Activated T-helper 1 cell treated with anti-CD3 and anti-CD28 coated beads, Interleukin-2, amount 50 U/mL, for 16 hours (primary cell): ENCODE data around the gene RPL31.

Experiments used
- DNase-seq, 2 donors: peaks; one replicate each; pipeline ENCODE4 v3.0.0-alpha.2; 2020; ENCODE audit warnings: low read depth in 1 of 2, low spot score in 1 of 2

The RPL31 gene

DNA sequence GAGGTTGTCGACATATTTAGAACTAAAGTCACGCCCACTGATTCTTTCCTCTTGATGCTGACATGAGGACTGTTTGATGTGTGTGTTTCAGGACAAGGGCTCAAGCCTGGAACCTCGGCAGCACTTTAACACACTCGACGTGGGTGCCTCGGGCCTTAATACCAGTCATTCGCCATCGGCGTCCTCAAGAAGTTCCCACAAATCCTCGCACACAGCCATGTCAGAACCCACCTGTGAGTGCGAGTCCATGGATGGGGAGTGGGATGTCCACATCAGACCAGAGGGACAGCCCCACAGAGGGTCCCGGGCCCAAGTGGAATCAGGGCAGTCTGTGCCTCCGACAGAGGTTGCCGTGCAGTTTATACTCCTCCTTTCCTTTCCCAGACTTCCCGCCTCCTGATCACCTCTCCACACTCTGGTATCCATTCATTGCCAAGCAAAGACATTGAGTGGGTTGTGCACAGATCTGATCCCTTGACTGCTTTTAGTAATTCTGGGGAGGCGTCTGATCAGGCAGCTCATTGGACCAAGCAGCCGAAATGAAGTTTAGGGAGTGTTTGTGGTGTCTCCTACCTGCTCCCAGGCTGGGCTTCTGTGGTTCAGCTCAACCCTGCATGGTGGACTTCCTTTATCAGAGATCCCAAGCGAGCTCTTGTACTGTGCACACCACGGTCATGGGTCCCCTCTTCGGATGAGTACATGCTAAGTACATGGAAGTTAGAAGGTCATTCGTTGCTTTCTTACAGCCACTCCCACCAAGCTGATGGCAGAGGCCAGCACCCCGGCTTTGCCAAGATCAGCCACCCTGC is 27.2 kb upstream of the RPL31 start:
- no peak for DNase-seq

DNA sequence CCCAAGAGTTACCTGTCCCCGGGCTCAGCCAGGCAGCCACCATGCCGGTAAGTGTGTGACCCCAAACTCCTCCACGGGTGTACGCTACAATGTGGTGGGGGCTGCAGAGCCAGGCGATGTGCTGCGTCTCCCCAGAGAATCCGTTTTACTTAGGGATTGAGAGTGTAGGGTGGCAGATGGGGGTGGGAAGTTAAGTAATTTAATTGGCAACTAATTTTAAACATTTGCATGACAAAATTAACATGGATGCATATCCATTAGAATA is 26.6 kb upstream of the RPL31 start:
- no peak for DNase-seq

DNA sequence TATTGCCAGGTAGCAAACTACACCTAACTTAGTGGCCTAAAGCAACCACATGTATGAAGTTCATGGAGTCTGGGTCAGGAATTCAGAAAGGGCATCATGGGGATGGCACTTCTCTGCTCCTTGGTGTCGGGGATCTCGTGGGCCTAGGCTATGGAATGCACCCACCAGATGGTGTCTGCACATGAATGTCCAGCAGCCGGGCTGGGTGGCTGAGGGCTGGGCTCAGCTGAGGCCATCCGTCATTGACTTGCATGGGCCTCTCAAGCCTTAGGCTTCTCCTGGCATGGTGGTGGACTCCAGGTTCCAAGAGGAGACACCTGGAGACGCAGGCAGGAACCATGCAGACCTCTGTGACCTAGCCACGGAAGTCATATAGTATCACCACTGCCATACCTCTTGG is 26.0 kb upstream of the RPL31 start:
- no peak for DNase-seq

DNA sequence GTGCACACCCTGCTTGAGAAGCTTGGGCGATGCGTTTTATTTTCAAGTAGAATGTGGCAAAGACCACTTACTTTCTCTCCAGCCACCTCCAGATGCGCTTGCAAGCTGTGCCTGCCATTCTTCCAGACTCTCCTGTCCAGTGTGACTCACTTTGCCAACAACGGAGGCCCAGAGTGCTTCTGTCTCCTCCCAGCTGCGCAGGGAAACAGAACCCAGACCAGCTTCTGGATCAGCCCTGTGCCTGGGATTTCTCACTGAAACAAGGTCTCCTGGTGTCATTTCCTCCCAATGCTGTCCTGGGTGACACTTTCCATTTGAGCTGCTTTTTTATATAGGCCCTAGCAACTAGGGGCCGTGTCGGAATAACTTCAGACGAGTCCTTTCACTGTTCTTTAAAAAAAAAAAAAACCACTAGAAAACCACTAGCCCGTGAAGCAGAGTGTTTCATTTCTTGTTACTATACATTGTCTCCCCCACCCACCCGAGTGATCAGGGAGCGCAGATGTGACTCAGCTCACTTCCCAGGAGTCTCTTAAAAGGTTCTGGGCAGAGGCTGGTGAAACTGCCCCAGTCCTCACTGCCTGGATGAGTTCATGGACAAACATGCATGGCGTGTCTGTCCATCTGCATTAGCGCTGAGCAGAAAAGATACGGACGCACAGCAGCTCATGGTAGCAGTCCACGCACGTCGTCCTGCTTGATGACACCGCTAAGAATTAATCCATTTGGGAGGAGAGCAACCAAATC is 25.3 kb upstream of the RPL31 start:
- DNase-seq = no peak

DNA sequence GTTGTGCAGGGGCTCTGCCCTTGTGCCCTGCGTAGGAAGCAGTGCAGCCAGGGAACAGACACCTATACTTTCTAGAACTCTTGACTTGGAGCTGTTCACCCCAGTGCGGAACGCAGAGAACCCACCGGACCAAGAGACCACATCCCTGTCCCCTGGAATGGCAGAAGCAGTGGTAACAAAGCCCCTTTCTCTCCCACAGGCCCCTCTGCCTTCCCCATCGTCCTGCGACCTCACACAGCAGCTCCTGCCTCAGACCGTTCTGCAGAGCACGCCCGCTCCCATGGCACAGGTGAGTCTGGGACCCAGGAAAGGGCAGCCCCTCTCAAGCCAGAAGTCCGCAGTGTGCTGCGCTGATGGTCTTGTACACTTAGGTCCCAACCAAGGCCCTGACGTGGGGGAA is 24.6 kb upstream of the RPL31 start:
- DNase-seq = no peak

DNA sequence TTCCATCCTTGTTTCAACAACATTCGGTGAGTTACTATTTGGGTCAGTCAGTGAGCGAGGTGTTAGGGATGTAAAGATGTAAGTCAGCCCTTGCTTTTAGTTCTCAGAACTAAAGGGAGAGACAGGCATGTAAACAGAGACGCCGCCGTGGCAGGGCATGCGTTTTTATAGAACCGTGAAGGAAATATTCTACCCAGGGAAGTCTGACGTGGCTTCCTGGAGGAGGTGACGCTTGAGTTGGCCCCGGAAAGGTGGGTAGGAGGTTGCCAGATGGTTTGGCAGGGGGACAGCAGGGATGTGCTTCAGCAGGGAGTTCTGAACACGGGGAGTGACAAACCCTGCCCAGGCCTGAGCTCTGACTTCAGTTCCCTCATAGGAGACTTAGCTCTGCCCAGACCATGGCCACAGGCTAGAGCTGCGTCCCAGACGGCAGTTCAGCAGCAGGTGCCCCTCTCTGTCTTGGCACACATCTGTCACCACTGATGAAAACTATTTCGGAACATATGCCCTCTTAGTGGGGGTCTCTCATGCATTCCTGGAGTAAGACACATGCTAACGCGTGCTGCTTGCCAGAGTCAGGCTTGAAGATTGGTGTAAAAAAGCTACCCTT is 23.4 kb upstream of the RPL31 start:
- no peak for DNase-seq

DNA sequence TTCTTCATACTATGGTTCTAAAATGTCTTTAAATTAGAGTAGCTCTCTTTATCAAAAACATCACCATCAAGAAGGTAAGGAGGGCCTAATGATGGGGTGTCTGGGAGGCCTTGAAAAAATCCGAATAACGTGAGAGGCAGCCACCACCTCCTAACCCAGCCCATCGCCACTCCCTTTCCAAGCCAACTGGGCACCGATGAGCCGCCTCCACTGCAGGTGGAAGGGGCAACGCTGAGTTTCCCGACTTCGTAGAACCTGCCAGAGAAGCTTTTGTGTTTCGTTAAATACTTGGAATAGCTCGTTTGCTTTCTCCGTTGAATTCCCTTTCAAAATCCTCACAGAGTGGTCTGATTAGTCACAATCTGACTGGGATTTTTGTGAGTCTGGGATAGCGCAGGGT is 22.0 kb upstream of the RPL31 start:
- no peak for DNase-seq

DNA sequence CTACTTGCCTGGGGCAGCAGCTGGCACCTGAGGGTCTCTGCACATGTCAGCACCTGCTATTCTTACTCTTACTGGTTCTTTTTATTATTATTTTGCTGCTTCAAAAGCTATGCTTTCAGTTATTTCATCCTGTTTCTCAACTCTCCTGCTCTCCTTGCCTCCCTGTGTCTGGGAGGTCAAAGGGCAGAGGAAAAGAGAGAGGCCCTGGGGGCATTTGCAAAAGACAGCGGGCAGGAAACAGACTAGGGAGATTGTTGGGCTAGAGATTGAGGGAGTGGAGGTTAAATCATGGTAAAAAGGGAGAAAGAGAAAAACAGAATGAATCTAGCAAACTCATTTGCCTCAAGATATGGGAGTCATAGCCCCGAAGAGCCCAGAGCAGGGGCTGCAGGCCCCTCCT is 21.1 kb upstream of the RPL31 start:
- no peak for DNase-seq

DNA sequence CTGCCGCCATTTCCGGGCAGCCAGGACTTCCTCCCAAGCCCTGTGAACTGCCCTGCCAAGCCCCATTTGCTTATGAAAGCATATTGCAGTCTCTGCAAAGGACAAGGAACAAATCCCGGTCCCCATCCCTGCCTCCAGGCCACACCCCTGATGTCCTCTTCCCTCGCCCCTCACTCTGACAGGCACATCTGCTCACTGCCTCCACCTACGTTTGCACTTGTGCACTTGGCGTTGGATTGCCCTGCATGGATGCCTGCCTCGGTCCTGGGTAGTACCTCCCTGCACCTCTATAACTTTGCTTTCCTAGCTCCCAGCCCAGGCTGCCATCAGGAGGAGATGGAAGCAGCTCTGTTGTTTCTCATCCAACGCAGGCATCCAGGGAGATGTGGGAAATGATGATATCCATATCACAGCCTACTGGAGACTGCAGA is 19.6 kb upstream of the RPL31 start:
- no peak for DNase-seq

DNA sequence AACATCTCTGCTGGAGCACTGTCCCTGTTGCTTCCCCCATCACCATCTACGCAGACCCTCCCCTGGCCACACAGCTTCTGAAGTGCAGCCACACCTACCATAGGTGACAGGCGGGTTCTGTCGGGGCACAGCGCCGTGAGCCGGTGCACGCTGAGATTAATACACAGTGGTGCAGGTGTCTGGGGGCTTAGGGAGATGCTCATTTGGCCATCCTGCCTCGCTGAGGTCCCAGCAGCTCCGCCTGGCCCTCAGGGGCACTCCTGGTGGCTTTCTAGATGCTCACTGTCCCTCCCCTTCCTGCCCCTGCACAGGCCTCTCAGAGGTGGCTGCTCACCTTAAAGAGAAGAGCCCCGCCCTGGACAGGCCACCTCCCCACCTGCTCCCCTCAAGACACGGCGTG is 18.9 kb upstream of the RPL31 start:
- no peak for DNase-seq

DNA sequence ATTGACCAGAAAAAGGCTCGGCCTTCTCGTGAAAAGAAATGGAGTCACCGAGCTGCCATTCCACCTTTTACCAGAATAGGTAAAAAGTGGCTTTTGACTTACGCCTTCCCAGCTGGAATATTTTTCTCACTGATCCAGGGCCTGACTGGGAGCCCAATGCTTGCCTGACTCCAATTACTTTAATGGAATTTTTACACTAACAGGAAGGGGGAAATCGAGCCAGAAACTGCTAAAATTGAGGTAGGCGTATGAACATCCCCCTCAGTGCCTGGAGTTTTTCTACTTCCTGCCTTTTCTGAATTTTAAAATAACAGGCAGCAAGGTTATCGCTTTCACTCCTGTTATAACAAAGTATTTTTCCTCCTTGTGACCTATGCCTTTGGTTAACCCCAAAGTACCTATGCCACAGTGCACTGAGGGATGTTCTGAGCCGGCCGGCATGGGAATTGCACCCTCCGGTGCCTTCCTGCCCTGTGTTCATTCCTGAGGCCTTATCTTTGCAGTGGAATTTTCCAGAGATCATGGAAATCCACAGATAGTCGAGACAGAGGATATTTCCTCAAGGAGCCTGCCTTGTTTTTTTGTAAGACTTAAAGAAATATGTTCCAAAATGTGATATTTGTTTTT is 18.3 kb upstream of the RPL31 start:
- DNase-seq = no peak

DNA sequence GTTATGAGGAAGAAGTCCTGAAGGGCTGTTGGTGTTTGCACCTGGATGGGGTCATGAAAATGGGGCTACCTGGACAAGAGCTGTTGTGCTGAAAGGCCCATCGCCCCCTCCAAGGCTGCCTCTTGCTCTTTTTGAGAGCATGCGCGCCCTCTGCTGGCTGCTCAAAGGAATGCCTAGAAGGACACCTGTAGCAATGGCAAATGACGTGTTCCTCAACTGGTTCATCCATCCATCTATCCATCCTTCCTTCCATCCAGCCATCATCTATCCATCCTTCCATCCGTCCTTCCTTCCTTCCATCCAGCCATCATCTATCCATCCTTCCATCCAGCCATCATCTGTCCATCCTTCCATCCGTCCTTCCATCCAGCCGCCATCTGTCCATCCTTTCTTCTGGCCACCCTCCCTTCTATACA is 17.2 kb upstream of the RPL31 start:
- DNase-seq = peak; percentile 54 to 59

DNA sequence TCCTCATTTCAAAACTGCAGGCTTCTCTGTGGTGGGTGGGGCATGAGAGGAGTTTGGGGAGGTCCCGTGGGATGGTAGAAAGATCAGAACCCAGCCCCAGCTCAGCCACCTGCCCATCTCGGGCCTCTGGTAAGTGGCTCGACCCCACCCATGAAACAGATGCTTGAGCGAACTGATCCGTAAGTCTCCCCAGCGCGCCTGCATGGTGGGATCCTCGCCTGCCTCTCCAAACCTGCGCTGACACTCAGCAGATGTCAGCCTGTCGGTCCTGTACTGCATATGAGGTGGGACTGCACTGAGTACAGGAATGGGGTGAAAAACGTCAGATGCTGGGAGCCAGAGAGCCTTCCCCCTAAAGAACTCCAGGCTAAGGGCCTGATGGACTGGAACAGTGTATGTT is 15.9 kb upstream of the RPL31 start:
- no peak for DNase-seq

DNA sequence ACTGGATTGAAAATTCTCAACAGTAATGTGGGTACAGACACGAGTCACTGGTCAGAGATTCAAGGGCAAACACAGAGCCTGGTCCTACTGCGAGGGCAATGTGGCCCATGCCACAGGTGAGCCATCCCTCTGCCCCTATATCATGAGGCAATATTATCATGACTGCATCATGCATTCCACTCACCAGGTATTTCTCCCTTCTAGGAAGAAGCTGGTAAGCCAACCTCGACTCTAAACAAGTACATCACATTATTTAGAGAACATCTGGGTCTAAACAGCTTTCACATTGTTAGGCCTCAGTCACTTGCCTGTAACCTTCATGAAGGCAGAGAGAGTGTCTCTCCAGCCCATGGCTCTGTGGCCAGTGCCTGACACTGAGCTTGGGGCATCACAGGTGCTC is 14.6 kb upstream of the RPL31 start:
- no peak for DNase-seq

DNA sequence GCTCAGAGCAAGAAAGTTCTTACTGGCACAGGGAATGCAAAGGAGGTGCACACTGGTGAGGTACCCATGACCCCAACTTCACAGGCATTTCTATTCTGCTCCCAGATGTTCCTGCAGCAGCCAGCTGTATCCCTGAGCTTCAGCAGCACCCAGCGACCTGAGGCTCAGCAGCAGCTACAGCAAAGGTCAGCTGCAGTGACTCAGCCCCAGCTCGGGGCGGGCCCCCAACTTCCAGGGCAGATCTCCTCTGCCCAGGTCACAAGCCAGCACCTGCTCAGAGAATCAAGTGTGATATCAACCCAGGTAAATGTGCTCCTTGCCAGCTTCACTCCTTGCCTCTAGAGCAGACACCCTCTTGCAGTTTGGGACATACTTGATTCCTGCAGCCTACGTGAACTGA is 14.1 kb upstream of the RPL31 start:
- DNase-seq = no peak

DNA sequence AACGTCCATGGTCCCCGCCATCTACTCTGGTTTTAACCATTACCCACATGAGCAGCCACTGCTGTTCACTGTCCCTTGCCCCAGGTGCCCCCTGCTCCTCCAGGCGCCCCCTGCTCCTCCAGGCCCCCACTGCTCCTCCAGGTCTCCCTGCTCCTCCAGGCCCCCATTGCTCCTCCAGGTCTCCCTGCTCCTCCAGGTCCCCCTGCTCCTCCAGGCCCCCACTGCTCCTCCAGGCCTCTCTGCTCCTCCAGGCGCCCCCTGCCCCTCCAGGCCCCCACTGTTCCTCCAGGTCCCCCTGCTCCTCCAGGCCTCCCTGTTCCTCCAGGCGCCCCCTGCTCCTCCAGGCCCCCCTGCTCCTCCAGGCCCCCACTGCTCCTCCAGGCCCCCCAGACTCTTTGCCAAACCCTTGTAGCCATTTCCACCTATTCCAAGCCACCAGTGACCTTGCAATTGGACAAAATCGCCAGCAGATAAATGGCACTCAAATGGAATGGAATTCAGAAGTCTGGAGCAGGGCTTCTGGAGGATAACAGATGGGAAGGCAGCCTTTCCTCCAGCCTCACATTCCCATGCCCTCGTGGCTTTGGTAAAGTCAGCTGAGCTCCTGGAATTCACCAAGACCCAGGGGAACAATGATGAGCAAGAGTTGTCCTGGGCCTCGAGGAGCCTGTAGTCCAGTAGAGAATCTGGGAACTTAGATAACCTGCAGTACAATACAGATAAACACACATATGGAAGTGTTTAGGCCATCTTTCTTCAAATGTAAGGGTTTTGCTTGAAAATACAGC is 13.3 kb upstream of the RPL31 start:
- no peak for DNase-seq

DNA sequence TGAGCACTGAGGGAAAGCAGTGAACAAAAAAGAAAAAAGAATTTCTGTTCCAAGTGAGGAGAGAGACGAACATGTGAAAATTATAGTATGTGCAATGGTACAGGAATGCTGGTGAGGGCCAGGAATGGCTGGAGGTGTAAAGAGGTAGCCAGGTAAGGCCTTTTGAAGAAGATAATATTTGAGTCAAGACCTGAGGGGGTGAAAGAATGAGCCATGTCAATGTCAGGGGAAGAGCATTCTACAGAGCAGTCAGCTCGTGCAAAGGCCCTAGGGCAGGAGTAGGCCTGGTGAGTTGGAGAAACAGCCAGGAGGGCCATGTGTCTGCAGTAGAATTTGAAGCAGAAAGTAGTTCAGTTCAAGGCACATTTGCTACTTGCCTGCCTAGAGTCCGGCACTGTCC is 12.4 kb upstream of the RPL31 start:
- DNase-seq = no peak

DNA sequence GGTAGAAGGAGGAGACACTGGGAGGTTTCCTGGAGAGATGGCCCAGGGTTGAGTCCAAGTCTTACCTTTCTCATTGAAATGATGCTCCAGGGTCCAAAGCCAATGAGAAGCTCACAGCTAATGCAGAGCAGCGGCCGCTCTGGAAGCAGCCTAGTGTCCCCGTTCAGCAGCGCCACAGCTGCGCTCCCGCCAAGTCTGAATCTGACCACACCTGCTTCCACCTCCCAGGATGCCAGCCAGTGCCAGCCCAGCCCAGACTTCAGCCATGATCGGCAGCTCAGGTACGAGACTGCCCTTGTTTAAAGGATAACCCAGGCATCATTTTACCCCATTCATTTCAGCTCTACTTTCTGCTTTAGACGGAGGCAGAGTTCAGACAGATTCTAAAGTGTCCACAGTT is 11.9 kb upstream of the RPL31 start:
- DNase-seq = no peak

DNA sequence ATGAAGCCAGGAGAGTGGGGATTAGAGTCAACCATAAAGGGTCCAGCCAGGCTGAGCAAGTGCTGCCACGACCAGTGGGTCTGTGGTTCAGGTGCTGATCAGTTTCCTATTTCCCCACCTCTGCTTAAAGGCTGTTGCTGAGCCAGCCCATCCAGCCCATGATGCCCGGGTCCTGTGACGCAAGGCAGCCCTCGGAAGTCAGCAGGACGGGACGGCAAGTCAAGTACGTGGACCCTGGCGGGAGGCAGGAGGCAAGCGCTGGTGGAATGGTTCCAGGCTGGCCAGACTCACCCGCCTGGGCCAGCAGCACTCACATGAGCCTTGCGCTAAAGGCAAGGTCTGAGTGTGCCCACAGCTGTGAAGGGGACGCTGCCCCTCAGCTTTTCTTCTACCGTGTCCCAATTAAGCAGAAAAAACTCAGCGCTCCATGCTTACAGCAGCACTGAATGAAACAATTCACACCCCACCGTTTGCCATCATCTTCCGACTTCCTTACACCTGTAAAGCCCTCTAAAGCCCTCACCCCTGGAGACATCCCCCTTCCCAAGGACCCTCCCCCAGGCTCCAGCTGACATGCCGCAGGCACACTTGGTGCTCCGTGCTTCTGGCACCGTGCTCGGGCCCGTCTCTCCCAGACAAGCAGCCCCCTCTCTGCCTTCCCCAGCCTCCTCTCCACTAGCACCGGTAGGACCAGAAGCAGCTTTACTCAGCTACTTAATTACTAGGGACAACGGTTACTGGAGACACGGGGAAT is 11.3 kb upstream of the RPL31 start:
- DNase-seq = no peak

DNA sequence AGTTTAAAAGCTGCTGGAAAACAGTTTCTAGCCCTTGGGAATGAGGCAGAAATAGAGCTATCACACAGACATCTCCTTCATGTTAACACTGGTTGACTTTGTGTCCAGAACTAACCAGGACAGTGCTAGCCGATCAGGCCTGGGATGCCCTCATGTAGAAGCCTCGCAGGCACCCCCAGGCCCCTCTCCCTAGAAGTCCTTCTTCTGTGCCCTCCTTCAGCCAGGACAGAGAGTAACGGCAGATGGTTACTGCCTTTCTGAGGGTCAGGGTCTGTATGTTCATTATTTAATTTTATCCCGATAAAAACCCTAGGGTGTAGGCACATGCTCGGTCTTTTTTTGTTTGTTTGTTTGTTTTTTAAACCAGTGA is 10.7 kb upstream of the RPL31 start:
- no peak for DNase-seq

DNA sequence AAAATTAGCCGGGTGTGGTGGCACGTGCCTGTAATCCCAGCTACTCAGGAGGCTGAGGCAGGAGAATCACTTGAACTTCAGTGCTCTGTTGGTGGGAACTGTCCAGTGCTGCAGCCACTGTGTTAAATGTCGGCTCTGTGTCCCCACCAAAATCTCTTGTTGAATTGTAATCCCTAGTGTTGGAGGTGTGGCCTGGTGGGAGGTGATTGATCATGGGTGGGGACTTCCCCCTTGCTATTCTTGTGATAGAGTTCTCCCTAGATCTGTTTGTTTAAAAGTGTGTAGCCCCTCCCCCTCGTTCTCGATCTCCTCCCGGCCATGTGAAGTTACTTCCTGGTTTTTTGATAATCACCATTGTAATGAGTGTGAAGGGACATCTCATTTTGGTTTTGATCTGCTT is 9.8 kb upstream of the RPL31 start:
- DNase-seq = no peak
